HCT116 (cell line): ENCODE data around the gene CFAP45. TPM values are rescaled to one million over a fixed set of nuclear protein-coding genes. Genes with fewer than 3 reads are reported as not detected.

Source experiments
- ATAC-seq: fragments of 200-7000 bp; cut with Tn5 transposase; 2 replicates; pipeline ENCODE4 v1.9.1; 2020; ENCODE audit warnings: mild to moderate bottlenecking, moderate library complexity
- BruUV-seq: library from RNA; stranded (reverse); fragments of 400-500 nt; replicated peaks from 2 replicates; lab custom pipeline; 2021; lab: Mats Ljungman, UMichigan
- CTCF ChIA-PET: fragments of 300-600 bp; sonication (Branson Sonifier 250); formaldehyde crosslinking; loops from one replicate; lab custom pipeline; 2021; ENCODE audit warnings: antibody characterized with exemption; lab: Charles Lee
- POLR2A ChIA-PET: fragments of 300-600, 350-600 bp; sonication (Branson Sonifier 250); formaldehyde crosslinking; loops from one replicate; lab custom pipeline; 2021; ENCODE audit warnings: antibody characterized with exemption; lab: Charles Lee
- RAD21 ChIA-PET, 2 experiments: fragments of 300-600 bp; sonication (Branson Sonifier 250); formaldehyde crosslinking; loops; one replicate each; lab custom pipeline; 2023; ENCODE audit warnings: low total read pairs in 2 of 2; ENCODE audit not compliant: uncharacterized antibody in 2 of 2, unreplicated experiment in 2 of 2, low non-redundant PET in 1 of 2; lab: Charles Lee
- DNase-seq: peaks from one replicate; pipeline ENCODE4 v3.0.0-alpha.2; 2010; ENCODE audit warnings: low read depth, low spot score
- H2AFZ ChIP-seq: fragments of 200-600 bp; shearing (Covaris generic), sonication (generic); 2 replicates; pipeline ENCODE4 v1.6.1; 2017; ENCODE audit warnings: low read depth, mixed run types, mixed read lengths, antibody characterized with exemption, low read length; ENCODE audit not compliant: poor library complexity, severe bottlenecking
- H3K27ac ChIP-seq: 2 replicates; pipeline ENCODE4 v1.5.1; 2012; ENCODE audit warnings: low read depth, low read length
- H3K27me3 ChIP-seq: fragments of 200-600 bp; sonication (generic); 2 replicates; pipeline ENCODE4 v1.6.1; 2016; ENCODE audit warnings: mixed run types, low read length, mixed read lengths; ENCODE audit not compliant: insufficient read depth
- H3K36me3 ChIP-seq, 2 experiments: fragments of 200-500 bp in 1 of 2; fragments of 200-600 bp in 1 of 2; sonication (Bioruptor generic) in 1 of 2; sonication (generic) in 1 of 2; 2 replicates each; pipeline versions ENCODE4 v1.5.1 to v1.6.1; 2014 to 2016; ENCODE audit warnings: low read length in 2 of 2, inconsistent platforms in 1 of 2, mixed read lengths in 1 of 2, mixed run types in 1 of 2; ENCODE audit not compliant: insufficient read depth in 2 of 2, control insufficient read depth in 1 of 2
- H3K4me1 ChIP-seq, 2 experiments: fragments of 200-600 bp in 1 of 2; sonication (generic) in 1 of 2; 2 replicates each; pipeline versions ENCODE4 v1.5.1 to v1.6.1; 2012 to 2017; ENCODE audit warnings: low read length in 2 of 2, inconsistent platforms in 1 of 2, mild to moderate bottlenecking in 1 of 2, mixed read lengths in 1 of 2, mixed run types in 1 of 2, moderate library complexity in 1 of 2; ENCODE audit not compliant: insufficient read depth in 2 of 2, control insufficient read depth in 1 of 2
- H3K4me2 ChIP-seq: fragments of 200-600 bp; sonication (generic); 2 replicates; pipeline ENCODE4 v1.6.1; 2017; ENCODE audit warnings: mixed run types, low read length, mixed read lengths
- H3K4me3 ChIP-seq, 2 experiments: fragments of 200-600 bp in 1 of 2; sonication (generic) in 1 of 2; replicated peaks in 1 of 2; 2 replicates each; pipeline ENCODE4 v1.5.1; 2011 to 2016; ENCODE audit warnings: low read length in 2 of 2, control low read depth in 1 of 2, low read depth in 1 of 2, mild to moderate bottlenecking in 1 of 2, mixed read lengths in 1 of 2, mixed run types in 1 of 2
- H3K79me2 ChIP-seq: fragments of 200-600 bp; sonication (generic); 2 replicates; pipeline ENCODE4 v1.6.1; 2017; ENCODE audit warnings: mild to moderate bottlenecking, mixed run types, low read length, moderate library complexity, mixed read lengths; ENCODE audit not compliant: insufficient read depth
- H3K9ac ChIP-seq: fragments of 200-600 bp; sonication (generic); 2 replicates; pipeline ENCODE4 v1.6.1; 2016; ENCODE audit warnings: low read length, mixed read lengths
- H3K9me2 ChIP-seq: fragments of 200-600 bp; sonication (generic), shearing (Covaris generic); 2 replicates; pipeline ENCODE4 v1.6.1; 2017; ENCODE audit warnings: mixed run types, mild to moderate bottlenecking, moderate library complexity; ENCODE audit not compliant: insufficient read depth
- H3K9me3 ChIP-seq, 2 experiments: fragments of 200-500 bp in 1 of 2; fragments of 200-600 bp in 1 of 2; sonication (Bioruptor generic) in 1 of 2; sonication (generic) in 1 of 2; 2 replicates each; pipeline ENCODE4 v1.6.1; 2014 to 2017; ENCODE audit warnings: low read length in 2 of 2, mixed read lengths in 2 of 2, inconsistent platforms in 1 of 2, low read depth in 1 of 2, mild to moderate bottlenecking in 1 of 2, mixed run types in 1 of 2, moderate library complexity in 1 of 2; ENCODE audit not compliant: control insufficient read depth in 1 of 2, insufficient read depth in 1 of 2
- H4K20me1 ChIP-seq: fragments of 200-600 bp; sonication (generic), shearing (Covaris generic); 2 replicates; pipeline ENCODE4 v1.6.1; 2017; ENCODE audit warnings: mixed run types, mild to moderate bottlenecking, moderate library complexity; ENCODE audit not compliant: insufficient read depth
- ATF3 ChIP-seq: IDR thresholded peaks from 2 replicates; pipeline ENCODE4 v1.6.1; 2012
- CBX3 ChIP-seq: IDR thresholded peaks from 2 replicates; pipeline ENCODE4 v1.6.1; 2012; ENCODE audit warnings: low read depth
- CTCF ChIP-seq, 3 experiments: fragments of 200-600 bp in 1 of 3; sonication (generic) in 1 of 3; IDR thresholded peaks in 2 of 3; conservative IDR thresholded peaks in 1 of 3; 2 replicates each; pipeline ENCODE4 v1.5.1; 2012 to 2017; ENCODE audit warnings: low read depth in 2 of 3, low read length in 2 of 3, antibody characterized with exemption in 1 of 3, borderline replicate concordance in 1 of 3, control low read depth in 1 of 3, mild to moderate bottlenecking in 1 of 3, mixed read lengths in 1 of 3, mixed run types in 1 of 3, moderate library complexity in 1 of 3; ENCODE audit not compliant: insufficient read depth in 1 of 3
- EGR1 ChIP-seq: IDR thresholded peaks from 2 replicates; pipeline ENCODE4 v1.6.1; 2012; ENCODE audit warnings: low read depth
- ELF1 ChIP-seq: IDR thresholded peaks from 2 replicates; pipeline ENCODE4 v1.6.1; 2012; ENCODE audit warnings: low read depth, borderline replicate concordance
- EZH2 ChIP-seq: fragments of 200-600 bp; sonication (generic); IDR thresholded peaks from 2 replicates; pipeline ENCODE4 v1.6.1; 2017; ENCODE audit warnings: antibody characterized with exemption, mixed run types
- FOSL1 ChIP-seq: IDR thresholded peaks from 2 replicates; pipeline ENCODE4 v1.6.1; 2012; ENCODE audit warnings: low read depth
- JUND ChIP-seq: IDR thresholded peaks from 2 replicates; pipeline ENCODE4 v1.6.1; 2012
- MAX ChIP-seq: IDR thresholded peaks from 2 replicates; pipeline ENCODE4 v1.6.1; 2012
- POLR2A ChIP-seq: IDR thresholded peaks from 2 replicates; pipeline ENCODE4 v1.7.0; 2011; ENCODE audit warnings: borderline replicate concordance; ENCODE audit not compliant: insufficient read depth, insufficient read length; ENCODE audit errors: extremely low read depth
- POLR2AphosphoS5 ChIP-seq: IDR thresholded peaks from 2 replicates; pipeline ENCODE4 v1.6.1; 2011; ENCODE audit warnings: mild to moderate bottlenecking, low read depth, low read length, moderate library complexity
- RAD21 ChIP-seq: IDR thresholded peaks from 2 replicates; pipeline ENCODE4 v1.6.1; 2012; ENCODE audit warnings: low read depth, mild to moderate bottlenecking
- REST ChIP-seq: IDR thresholded peaks from 2 replicates; pipeline ENCODE4 v1.6.1; 2012; ENCODE audit warnings: low read depth
- SIN3A ChIP-seq: IDR thresholded peaks from 2 replicates; pipeline ENCODE4 v1.6.1; 2012; ENCODE audit warnings: low read depth
- SP1 ChIP-seq: IDR thresholded peaks from 2 replicates; pipeline ENCODE4 v1.6.1; 2012; ENCODE audit warnings: low read depth
- YY1 ChIP-seq: IDR thresholded peaks from 2 replicates; pipeline ENCODE4 v1.6.1; 2011; ENCODE audit warnings: low read length, low read depth, moderate library complexity, mild to moderate bottlenecking; ENCODE audit not compliant: insufficient replicate concordance; ENCODE audit errors: extremely low read depth
- ZBTB33 ChIP-seq: IDR thresholded peaks from 2 replicates; pipeline ENCODE4 v1.6.1; 2011; ENCODE audit warnings: mild to moderate bottlenecking, low read length, moderate library complexity; ENCODE audit not compliant: insufficient replicate concordance; ENCODE audit errors: extremely low read depth
- ZFX ChIP-seq: fragments of 450-650 bp; IDR thresholded peaks from 2 replicates; pipeline ENCODE4 v1.6.1; 2017
- ZNF274 ChIP-seq: fragments of 200-500 bp; sonication (Bioruptor generic); IDR thresholded peaks from 2 replicates; pipeline ENCODE4 v1.6.1; 2014; ENCODE audit warnings: mild to moderate bottlenecking, low read depth, low read length, inconsistent platforms
- intact Hi-C: fragments of 100-400 bp; cut with micrococcal nuclease; formaldehyde crosslinking; loops from 2 replicates; pipeline ENCODE4 v1.10.0; 2022
- total RNA-seq: library from RNA; stranded (reverse); gene quantifications from one replicate; pipeline ENCODE4 v1.2.1, GENCODE V29; 2021; ENCODE audit not compliant: unreplicated experiment

Gene CFAP45
- total RNA-seq, 1 experiment from 2014 or later = 0.59 TPM

DNA sequence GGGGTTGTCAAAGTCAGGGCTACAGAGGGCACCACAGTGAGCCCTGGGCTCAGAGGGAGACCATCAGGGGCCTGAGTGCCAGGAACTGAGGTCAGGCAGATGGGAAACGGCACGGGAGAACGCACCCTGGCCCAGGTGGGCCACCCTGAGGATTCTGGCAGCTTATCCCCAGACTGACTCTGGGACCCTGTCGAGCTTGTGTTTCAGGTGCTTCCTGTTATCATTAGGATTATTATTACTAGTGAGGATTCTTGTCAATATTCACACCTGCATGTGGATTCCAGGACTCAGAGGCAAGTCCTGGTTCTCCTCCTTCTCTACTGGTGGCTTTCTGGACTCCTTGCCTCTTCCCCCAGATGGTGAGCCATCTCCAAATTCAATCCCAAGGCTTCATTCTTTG lies 52.7 kb downstream of the CFAP45 start:
- H3K36me3 ChIP-seq = no peaks in the 10 kb centered on the region
- H3K9me3 ChIP-seq = no peaks in the 10 kb centered on the region
- no peaks in the 10 kb centered on the region for H3K79me2 ChIP-seq
- DNase-seq (no peak), ATAC-seq (no peak)
- no peaks in the 10 kb centered on the region for H3K9me2 ChIP-seq
- BruUV-seq = no TSS peak
- RAD21 ChIA-PET = no interaction called here
- H4K20me1 ChIP-seq = no peaks in the 10 kb centered on the region
- no peak for TF ChIP-seq CTCF (IDR thresholded peaks at IDR 0.05 in 2 of 3, conservative IDR thresholded peaks at IDR 0.05 in 1 of 3; ENCODE audit: borderline replicate concordance in 1 of 3, insufficient read depth in 1 of 3, low read depth in 2 of 3, low read length in 2 of 3)
- TF ChIP-seq SIN3A = no peak
- no peak for TF ChIP-seq POLR2A
- no peak for TF ChIP-seq JUND
- TF ChIP-seq RAD21 = no peak
- TF ChIP-seq SP1 = no peak
- no peak for TF ChIP-seq ELF1
- no peak for TF ChIP-seq MAX
- no peak for TF ChIP-seq YY1
- no peak for TF ChIP-seq CBX3
- no peak for TF ChIP-seq POLR2AphosphoS5
- no peak for TF ChIP-seq EZH2
- TF ChIP-seq ZBTB33 = no peak
- TF ChIP-seq ZFX = no peak
- no peak for TF ChIP-seq FOSL1
- TF ChIP-seq ZNF274 = no peak
- TF ChIP-seq REST = no peak
- no peak for TF ChIP-seq EGR1
- no peak for TF ChIP-seq ATF3
- H2AFZ ChIP-seq = no peak overlapping the region
- intact Hi-C loops = no loop called here
- CTCF ChIA-PET = no interaction called here
- no peak overlapping the region for H3K4me2 ChIP-seq
- no peak overlapping the region for H3K9ac ChIP-seq
- H3K27ac ChIP-seq = no peak overlapping the region
- H3K4me3 ChIP-seq = no peak overlapping the region
- H3K27me3 ChIP-seq = no peaks in the 10 kb centered on the region
- POLR2A ChIA-PET = interaction anchor here (1.3 kb wide), 1 partner anchor 11 kb away, joined by 3 read pairs; no protein-coding TSS in a partner anchor
- peaks cover 0 to 20% of the 10 kb centered on the region in 2 experiments; a peak in 2 of 4 replicates for H3K4me1 ChIP-seq
